Gastrocnemius medialis (tissue), 4 donors: ENCODE measurements around the gene JPT1. TPM values are rescaled to one million over a fixed set of nuclear protein-coding genes. Genes with fewer than 3 reads are reported as not detected.
"Not testable (repeated sequence)": the region's sequence is repeated elsewhere in the genome, so short reads cannot be mapped to it uniquely, and the experiment has no call there.

ENCODE experiments used
- ATAC-seq, 2 donors: fragments of 150-250 bp; one replicate each; pipeline ENCODE4 v1.9.1; 2016
- DNase-seq, 2 donors: peaks; one replicate each; pipeline ENCODE4 v3.0.0-alpha.2; 2019
- H3K27ac ChIP-seq, 4 donors: fragments of 200-600 bp; sonication (generic); 1 replicate in 1 of 4; 2 replicates in 3 of 4; pipeline ENCODE4 v1.5.1; 2016 to 2018; ENCODE audit warnings: mild to moderate bottlenecking in 2 of 4, moderate library complexity in 1 of 4
- H3K27me3 ChIP-seq, 3 donors: fragments of 200-600 bp; sonication (generic) in 2 of 3; 1 replicate in 1 of 3; 2 replicates in 2 of 3; pipeline versions ENCODE4 v1.5.1 to v1.6.0; 2016 to 2019; ENCODE audit warnings: mild to moderate bottlenecking in 1 of 3, moderate library complexity in 1 of 3
- H3K36me3 ChIP-seq, 2 donors: fragments of 200-600 bp; sonication (generic) in 1 of 2; one replicate each; pipeline ENCODE4 v1.5.1; 2017 to 2018
- H3K4me1 ChIP-seq, 2 donors: fragments of 200-600 bp; sonication (generic) in 1 of 2; one replicate each; pipeline ENCODE4 v1.5.1; 2016 to 2017; ENCODE audit warnings: mild to moderate bottlenecking in 2 of 2
- H3K4me3 ChIP-seq, 4 donors: fragments of 200-600 bp; sonication (generic) in 3 of 4; 1 replicate in 1 of 4; 2 replicates in 3 of 4; pipeline ENCODE4 v1.5.1; 2016 to 2019; ENCODE audit warnings: mild to moderate bottlenecking in 2 of 4
- H3K9me3 ChIP-seq, 3 donors: fragments of 200-600 bp; sonication (generic) in 2 of 3; 1 replicate in 1 of 3; 2 replicates in 2 of 3; pipeline ENCODE4 v1.5.1; 2016 to 2019
- POLR2A ChIP-seq, 2 donors: fragments of 450-650 bp; IDR thresholded peaks; one replicate each; pipeline ENCODE4 v1.6.1; 2017; ENCODE audit warnings: antibody characterized with exemption in 2 of 2, mild to moderate bottlenecking in 2 of 2, moderate library complexity in 2 of 2
- in situ Hi-C, 4 donors: fragments of 200-750 bp; cut with MboI; loops; one replicate each; pipeline versions ENCODE4 v1.15.0 to v1.8.0; 2017; ENCODE audit warnings: low sequenced_read_pairs in 4 of 4
- intact Hi-C: fragments of 100-400 bp; cut with DNase I; formaldehyde crosslinking; loops from one replicate; pipeline ENCODE4 v1.15.1; 2023; ENCODE audit warnings: low total_unique reads
- total RNA-seq, 4 donors: library from RNA; depleted of rRNA; stranded (reverse); fragments of >200 nt; gene quantifications; one replicate each; pipeline versions ENCODE4 v1.1.0 to v1.2.3, GENCODE V29; 2016
- TF ChIP-seq, protein P1 (sequence below), 5 experiments: fragments of 450-650 bp in 3 of 5; fragments of 200-600 bp in 2 of 5; sonication (generic) in 2 of 5; IDR thresholded peaks in 4 of 5; conservative IDR thresholded peaks in 1 of 5; 1 replicate in 4 of 5; 2 replicates in 1 of 5; pipeline ENCODE4 v1.5.1; 2016 to 2019; ENCODE audit warnings: antibody characterized with exemption in 5 of 5, mild to moderate bottlenecking in 3 of 5, moderate library complexity in 3 of 5

JPT1 gene
- total RNA-seq, 4 donors from 2014 or later, result 35.5 to 113 (median 71.8) TPM

GRCh38 chr17:75174996-75175395 lies 20.7 kb upstream of the JPT1 start:
- Histone ChIP-seq H3K4me3 (no peak overlapping the region), H3K27ac (no peak overlapping the region), H3K27me3 (no peaks in the 10 kb centered on the region), H3K4me1 (peaks cover 5% of the 10 kb centered on the region in 2 donors), H3K9me3 (no peaks in the 10 kb centered on the region), H3K36me3 (peaks cover 2 to 61% of the 10 kb centered on the region in 2 donors)
- in situ Hi-C loops, result loop anchor here (5.0 to 25.0 kb wide), 4 partner anchors 50 to 213 kb away; partner anchors contain the start of gene HID1 (in 1 of the 4)
- no peak for ATAC-seq
- TF ChIP-seq POLR2A (IDR thresholded peaks at IDR 0.05), result no peak
- TF ChIP-seq, protein P1, sequence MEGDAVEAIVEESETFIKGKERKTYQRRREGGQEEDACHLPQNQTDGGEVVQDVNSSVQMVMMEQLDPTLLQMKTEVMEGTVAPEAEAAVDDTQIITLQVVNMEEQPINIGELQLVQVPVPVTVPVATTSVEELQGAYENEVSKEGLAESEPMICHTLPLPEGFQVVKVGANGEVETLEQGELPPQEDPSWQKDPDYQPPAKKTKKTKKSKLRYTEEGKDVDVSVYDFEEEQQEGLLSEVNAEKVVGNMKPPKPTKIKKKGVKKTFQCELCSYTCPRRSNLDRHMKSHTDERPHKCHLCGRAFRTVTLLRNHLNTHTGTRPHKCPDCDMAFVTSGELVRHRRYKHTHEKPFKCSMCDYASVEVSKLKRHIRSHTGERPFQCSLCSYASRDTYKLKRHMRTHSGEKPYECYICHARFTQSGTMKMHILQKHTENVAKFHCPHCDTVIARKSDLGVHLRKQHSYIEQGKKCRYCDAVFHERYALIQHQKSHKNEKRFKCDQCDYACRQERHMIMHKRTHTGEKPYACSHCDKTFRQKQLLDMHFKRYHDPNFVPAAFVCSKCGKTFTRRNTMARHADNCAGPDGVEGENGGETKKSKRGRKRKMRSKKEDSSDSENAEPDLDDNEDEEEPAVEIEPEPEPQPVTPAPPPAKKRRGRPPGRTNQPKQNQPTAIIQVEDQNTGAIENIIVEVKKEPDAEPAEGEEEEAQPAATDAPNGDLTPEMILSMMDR (IDR thresholded peaks at IDR 0.05 in 4 of 5, conservative IDR thresholded peaks at IDR 0.05 in 1 of 5), result no peak
- DNase-seq, result no peak
- intact Hi-C loops, result loop anchor here (10.0 kb wide), 1 partner anchor 110 kb away; no protein-coding TSS in a partner anchor

DNA sequence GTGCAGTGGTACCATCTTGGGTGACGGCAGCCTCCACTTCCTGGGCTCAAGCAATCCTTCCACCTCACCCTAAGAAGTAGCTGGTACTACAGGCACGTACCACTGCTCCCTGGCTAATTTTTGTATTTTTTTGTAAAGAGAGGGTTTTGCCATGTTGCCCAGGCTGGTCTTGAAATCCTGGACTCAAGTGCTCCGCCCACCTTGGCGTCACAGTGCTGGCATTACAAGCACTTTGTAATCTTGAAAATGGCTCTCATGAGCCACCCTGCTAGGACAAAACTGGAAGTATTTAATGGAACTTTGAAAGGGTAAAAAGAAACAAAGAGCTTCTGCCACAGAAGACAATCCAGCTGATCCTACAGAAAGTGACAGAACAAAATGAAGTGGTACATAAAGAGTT lies 19.2 kb upstream of the JPT1 start:
- ATAC-seq (no peak), DNase-seq (no peak)
- H3K4me1 ChIP-seq, result no peaks in the 10 kb centered on the region
- intact Hi-C loops (loop anchor here (10.0 kb wide), 1 partner anchor 109 kb away; no protein-coding TSS in a partner anchor), in situ Hi-C loops (loop anchor here in 3 of 4 donors (10.0 kb wide), 2 partner anchors 49 to 59 kb away; no protein-coding TSS in a partner anchor)
- no peak overlapping the region for H3K4me3 ChIP-seq
- H3K36me3 ChIP-seq, result peaks cover 2 to 56% of the 10 kb centered on the region in 2 donors
- H3K9me3 ChIP-seq, result no peaks in the 10 kb centered on the region
- no peak overlapping the region for H3K27ac ChIP-seq
- no peaks in the 10 kb centered on the region for H3K27me3 ChIP-seq
- TF ChIP-seq POLR2A (IDR thresholded peaks at IDR 0.05), result no peak

GRCh38 chr17:75168998-75169397 lies 14.7 kb upstream of the JPT1 start:
- H3K36me3 ChIP-seq, result peaks cover 0 to 46% of the 10 kb centered on the region in 2 donors
- H3K27ac ChIP-seq, result peak overlapping the region in 1 of 4 donors; percentile 42
- in situ Hi-C loops, result no loop called here
- DNase-seq (no peak), ATAC-seq (no peak)
- no peaks in the 10 kb centered on the region for H3K9me3 ChIP-seq
- intact Hi-C loops, result no loop called here
- H3K4me1 ChIP-seq, result no peaks in the 10 kb centered on the region
- no peaks in the 10 kb centered on the region for H3K27me3 ChIP-seq
- TF ChIP-seq, protein P1 (IDR thresholded peaks at IDR 0.05 in 4 of 5, conservative IDR thresholded peaks at IDR 0.05 in 1 of 5), result no peak
- no peak for TF ChIP-seq POLR2A (IDR thresholded peaks at IDR 0.05)
- no peak overlapping the region for H3K4me3 ChIP-seq

DNA sequence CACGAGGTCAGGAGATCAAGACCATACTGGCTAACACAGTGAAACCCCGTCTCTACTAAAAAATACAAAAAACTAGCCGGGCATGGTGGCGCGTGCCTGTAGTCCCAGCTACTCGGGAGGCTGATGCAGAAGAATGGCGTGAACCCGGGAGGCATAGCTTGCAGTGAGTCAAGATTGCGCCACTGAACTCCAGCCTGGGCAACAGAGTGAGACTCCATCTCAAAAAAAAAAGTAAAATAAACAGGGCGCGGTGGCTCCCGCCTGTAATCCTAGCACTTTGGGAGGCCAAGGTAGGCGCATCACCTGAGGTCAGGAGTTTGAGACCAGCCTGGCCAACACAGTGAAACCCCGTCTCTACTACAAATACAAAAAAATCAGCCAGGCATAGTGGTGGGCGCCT lies 10.3 kb upstream of the JPT1 start:
- H3K36me3 ChIP-seq, result peaks cover 0 to 26% of the 10 kb centered on the region in 2 donors
- H3K27me3 ChIP-seq, DNase-seq, H3K4me1 ChIP-seq, H3K9me3 ChIP-seq, intact Hi-C loops, H3K4me3 ChIP-seq, in situ Hi-C loops, H3K27ac ChIP-seq, ATAC-seq: not testable (repeated sequence)

DNA sequence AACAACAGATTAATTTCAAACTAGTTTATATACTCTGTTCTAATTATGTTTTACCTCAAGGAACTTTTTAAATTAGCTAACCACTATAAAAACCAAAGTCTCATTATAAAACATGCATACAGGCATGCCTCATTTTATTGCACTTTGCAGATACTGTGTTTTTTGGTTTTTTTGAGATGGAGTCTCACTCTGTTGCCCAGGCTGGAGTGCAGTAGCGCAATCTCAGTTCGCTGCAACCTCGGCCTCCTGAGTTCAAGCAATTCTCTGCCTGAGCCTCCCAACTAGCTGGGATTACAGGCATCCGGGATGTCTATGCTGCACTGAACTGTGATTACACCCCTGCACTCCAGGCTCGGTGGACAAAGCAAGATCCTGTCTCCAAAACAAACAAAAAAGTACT lies 8.8 kb upstream of the JPT1 start:
- no peak for TF ChIP-seq POLR2A (IDR thresholded peaks at IDR 0.05)
- TF ChIP-seq, protein P1 (IDR thresholded peaks at IDR 0.05 in 4 of 5, conservative IDR thresholded peaks at IDR 0.05 in 1 of 5), result no peak
- no peak for DNase-seq
- Histone ChIP-seq H3K4me3 (no peak overlapping the region), H3K27me3 (no peaks in the 10 kb centered on the region), H3K27ac (no peak overlapping the region), H3K4me1 (peaks cover 0 to 5% of the 10 kb centered on the region in 2 donors), H3K9me3 (no peaks in the 10 kb centered on the region), H3K36me3 (peaks cover 0 to 26% of the 10 kb centered on the region in 2 donors)
- ATAC-seq, result no peak
- in situ Hi-C loops, result no loop called here
- intact Hi-C loops, result no loop called here

DNA sequence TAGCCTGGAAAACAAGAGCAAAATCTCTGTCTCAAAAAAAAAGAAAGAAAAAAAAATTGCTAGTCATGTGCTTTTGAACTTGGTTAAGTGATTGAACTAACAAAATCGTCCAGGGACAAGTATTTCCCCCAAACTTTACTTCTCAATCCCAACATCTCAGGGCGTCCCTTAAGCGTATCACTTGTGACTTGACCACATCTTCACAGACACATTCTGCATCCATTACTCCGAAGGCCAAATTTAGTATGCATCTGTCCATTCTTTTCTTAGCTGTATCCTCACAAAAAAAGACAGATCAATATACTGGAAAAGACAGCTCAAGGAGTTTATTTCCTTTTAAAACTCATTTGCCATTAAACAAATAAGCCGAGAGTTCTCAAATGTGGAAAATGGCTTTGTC lies 5.9 kb upstream of the JPT1 start:
- Histone ChIP-seq H3K9me3 (no peaks in the 10 kb centered on the region), H3K27me3 (no peaks in the 10 kb centered on the region), H3K4me3 (no peak overlapping the region), H3K36me3 (peaks cover 0 to 3% of the 10 kb centered on the region in 2 donors), H3K4me1 (peaks cover 4 to 7% of the 10 kb centered on the region in 2 donors), H3K27ac (peak overlapping the region in 2 of 4 donors; percentile 13 to 48)
- DNase-seq (no peak), ATAC-seq (peak; percentile 43 to 78)
- in situ Hi-C loops, result no loop called here
- intact Hi-C loops, result no loop called here
- no peak for TF ChIP-seq POLR2A (IDR thresholded peaks at IDR 0.05)
- TF ChIP-seq, protein P1 (IDR thresholded peaks at IDR 0.05 in 4 of 5, conservative IDR thresholded peaks at IDR 0.05 in 1 of 5), result no peak
